ENCODE results near the gene UBA6.

Gene UBA6

DNA sequence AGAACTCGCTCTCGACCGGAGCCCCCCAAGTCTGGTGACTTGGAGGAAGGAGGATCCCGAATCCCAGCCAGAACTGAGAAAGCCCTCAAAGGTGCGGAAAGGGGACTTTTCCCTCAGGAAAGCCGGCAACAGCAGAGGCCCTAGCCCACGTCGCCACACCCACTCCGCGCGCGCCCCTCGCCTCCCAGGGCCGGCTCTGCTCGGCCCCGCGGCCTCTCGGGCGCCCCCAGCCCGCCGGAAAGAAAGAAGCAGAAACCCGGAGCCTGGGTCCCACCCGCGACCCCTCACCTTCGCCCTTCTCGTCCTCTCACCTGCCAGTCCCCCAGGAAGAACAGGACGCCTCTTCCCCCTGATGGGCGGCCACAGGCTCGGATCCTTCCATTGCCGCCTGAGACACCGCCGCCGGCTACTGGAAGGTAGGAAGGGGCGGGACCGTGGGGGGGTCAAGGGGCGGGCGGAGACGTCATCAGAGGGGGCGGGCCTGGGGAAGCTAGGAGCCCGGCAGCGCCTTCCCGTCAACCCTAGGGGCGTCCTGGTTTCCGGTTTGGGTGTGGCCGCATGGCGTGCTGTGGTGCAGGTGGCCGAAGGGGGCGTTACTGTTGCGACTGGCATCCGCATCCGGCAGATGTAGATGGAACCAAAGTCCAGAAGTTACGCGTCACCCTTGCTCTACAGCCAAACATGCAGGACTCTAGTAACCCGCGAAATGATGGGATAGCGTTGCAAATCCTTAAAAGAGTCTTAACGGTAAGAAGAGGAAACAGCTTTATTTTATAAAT lies at the start of gene UBA6:
Gene UBA6, minus strand, starts transcription at position 418 of the 779 bp plus-strand sequence. Its CDS starts 36 bp downstream, at position 382.
- peak; percentile 96 for DNase-seq (ENCODE audit: low read depth)
- H3K4me3 ChIP-seq (ENCODE audit: low read depth, low read length): peak within 1 kb of the TSS; percentile 78
- TF ChIP-seq, protein P1, sequence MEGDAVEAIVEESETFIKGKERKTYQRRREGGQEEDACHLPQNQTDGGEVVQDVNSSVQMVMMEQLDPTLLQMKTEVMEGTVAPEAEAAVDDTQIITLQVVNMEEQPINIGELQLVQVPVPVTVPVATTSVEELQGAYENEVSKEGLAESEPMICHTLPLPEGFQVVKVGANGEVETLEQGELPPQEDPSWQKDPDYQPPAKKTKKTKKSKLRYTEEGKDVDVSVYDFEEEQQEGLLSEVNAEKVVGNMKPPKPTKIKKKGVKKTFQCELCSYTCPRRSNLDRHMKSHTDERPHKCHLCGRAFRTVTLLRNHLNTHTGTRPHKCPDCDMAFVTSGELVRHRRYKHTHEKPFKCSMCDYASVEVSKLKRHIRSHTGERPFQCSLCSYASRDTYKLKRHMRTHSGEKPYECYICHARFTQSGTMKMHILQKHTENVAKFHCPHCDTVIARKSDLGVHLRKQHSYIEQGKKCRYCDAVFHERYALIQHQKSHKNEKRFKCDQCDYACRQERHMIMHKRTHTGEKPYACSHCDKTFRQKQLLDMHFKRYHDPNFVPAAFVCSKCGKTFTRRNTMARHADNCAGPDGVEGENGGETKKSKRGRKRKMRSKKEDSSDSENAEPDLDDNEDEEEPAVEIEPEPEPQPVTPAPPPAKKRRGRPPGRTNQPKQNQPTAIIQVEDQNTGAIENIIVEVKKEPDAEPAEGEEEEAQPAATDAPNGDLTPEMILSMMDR (conservative IDR thresholded peaks at IDR 0.05; ENCODE audit: low read depth, low read length): peak; percentile 44

DNA sequence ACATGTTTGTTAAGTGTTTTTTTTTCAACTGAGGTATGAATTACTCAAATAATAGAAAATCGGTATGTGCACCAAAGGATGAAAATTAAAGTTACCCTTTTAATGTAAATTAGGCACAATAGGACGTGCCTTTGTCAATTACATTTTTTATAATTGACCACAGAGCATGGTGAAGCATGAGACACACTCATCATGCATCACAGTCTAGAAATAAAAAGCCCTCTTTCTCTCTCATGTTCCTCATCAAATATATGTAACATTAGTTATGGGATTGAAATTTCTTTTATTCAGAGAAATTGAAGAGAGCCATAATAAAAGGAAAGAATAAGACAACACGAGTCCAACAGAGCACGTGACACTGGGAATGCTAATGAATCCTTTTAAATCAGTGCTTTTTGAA lies 49.7 kb upstream of the UBA6 start:
- DNase-seq (ENCODE audit: low read depth): no peak
- no peak overlapping the region for H3K4me3 ChIP-seq (ENCODE audit: low read depth, low read length)
- TF ChIP-seq, protein P1 (conservative IDR thresholded peaks at IDR 0.05; ENCODE audit: low read depth, low read length): no peak

DNA sequence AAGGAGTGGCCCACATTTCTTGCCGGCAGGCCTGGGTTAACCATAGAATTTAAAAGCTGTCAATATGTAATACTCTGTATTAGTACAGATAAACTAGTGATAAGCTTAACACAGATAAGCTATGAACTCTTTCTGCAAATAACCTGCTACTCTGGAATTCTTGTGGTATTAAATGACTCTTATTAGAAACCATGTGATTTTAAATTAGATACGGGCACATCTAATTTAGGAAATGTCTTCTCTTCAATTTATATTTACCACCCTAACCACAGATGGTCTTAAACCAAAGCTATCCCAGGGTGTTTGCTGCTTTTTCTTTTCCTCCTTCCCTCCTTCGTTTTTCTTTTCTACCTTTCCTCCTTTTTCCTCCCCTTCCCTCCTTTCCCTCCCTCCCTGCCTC lies 48.3 kb upstream of the UBA6 start:
- DNase-seq (ENCODE audit: low read depth): no peak
- TF ChIP-seq, protein P1 (conservative IDR thresholded peaks at IDR 0.05; ENCODE audit: low read depth, low read length): no peak
- no peak overlapping the region for H3K4me3 ChIP-seq (ENCODE audit: low read depth, low read length)

DNA sequence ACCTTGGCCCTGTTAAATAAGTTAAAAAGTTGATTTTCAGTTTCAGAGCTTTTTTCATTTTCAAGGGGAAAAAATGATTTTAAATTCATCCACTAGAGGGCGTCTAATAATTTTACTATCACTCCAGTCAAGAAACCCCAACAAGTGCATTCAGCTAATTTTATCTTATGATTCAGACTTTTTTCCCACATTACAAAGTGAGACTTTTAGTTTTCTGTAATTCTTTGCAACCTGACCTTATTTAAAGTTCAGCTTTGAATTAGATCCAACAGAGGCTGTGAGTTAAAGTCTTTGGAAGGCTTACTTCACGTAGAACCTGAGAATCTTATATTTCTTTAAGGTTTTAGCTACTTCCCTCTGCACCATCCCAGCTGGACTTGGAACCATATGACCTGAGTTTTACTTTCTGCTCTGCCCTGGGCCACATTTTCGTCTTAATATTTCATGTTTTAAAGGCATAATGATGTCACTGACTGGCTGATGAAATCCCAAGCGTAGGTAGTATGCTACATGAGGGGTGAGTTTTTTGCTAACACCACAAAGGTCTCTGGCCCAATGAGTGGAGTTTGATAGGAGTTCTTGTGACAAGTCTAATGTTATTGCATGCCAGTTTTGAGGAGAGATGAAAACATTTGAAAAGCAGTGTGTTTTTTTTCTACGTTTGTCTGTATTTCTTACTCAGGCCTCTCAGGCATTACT lies 46.0 kb upstream of the UBA6 start:
- TF ChIP-seq, protein P1 (conservative IDR thresholded peaks at IDR 0.05; ENCODE audit: low read depth, low read length): peak; percentile 53
- no peak overlapping the region for H3K4me3 ChIP-seq (ENCODE audit: low read depth, low read length)
- DNase-seq (ENCODE audit: low read depth): peak; percentile 63

DNA sequence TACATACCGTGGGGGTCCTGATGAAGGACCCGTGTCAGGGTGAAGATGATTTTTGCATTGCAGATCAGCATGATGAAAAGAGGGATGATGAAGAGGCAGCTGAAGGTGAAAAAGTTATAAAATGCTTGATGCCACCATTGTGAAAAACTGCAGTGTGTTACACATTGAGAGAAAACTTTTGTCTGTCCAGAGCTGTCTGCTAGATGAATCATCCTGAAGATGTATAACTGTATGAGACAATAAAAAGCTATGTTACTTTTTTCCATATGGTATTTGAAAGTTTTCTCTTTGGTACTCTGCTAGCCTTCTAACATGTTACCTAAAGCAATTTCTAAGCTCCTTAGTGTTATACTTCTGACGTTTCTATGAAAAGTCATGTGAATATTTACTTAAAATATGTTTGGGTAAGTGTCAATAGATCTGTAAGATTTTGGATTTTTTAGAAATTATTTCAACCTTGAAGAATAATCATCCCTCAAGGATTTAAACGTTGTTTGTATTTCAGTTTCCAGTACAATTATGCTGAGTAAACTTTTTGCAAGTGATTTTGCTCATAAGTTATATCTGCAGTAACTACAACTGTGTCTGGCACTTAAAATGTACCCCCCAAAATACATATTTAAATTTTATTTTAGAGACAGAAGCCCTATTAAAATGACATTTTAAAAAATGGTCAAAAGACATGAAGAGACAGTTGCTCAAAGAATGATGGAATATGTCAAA lies 43.8 kb upstream of the UBA6 start:
- peak; percentile 50 for DNase-seq (ENCODE audit: low read depth)
- TF ChIP-seq, protein P1 (conservative IDR thresholded peaks at IDR 0.05; ENCODE audit: low read depth, low read length): no peak
- no peak overlapping the region for H3K4me3 ChIP-seq (ENCODE audit: low read depth, low read length)

DNA sequence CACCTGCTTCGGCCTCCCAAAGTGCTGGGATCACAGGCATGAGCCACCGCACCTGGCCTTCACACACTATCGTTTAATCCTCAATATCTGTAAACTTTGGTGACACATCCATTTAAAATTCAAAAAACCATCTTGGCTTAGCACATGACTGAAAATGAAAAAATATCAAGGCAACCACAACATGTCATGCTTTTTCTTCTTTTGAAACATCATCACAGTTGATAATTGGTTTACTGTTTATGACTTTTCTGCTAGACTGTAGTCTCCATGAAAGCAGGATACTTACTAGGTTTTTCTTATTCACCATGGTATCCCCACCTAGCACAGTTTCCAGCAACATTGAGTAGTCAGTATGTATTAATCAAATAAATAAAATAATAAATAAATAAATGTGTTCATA lies 42.2 kb upstream of the UBA6 start:
- TF ChIP-seq, protein P1 (conservative IDR thresholded peaks at IDR 0.05; ENCODE audit: low read depth, low read length): no peak
- no peak overlapping the region for H3K4me3 ChIP-seq (ENCODE audit: low read depth, low read length)
- DNase-seq (ENCODE audit: low read depth): no peak
